ENCODE measurements around the gene CPAMD8. TPM values are rescaled to one million over a fixed set of nuclear protein-coding genes. Genes with fewer than 3 reads are reported as not detected.
"Not testable (repeated sequence)": the region's sequence is repeated elsewhere in the genome, so short reads cannot be mapped to it uniquely, and the experiment has no call there.

The CPAMD8 gene
- total RNA-seq, 2 donors from 2014 or later: 0.28 to 0.43 TPM

GRCh38 chr19:17031741-17032140, 5.1 kb upstream of the CPAMD8 start:
- Mint-ChIP-seq H3K4me1 (ENCODE audit: low read depth) (no peaks in the 10 kb centered on the region), H3K9me3 (no peaks in the 10 kb centered on the region), H3K27me3 (ENCODE audit: low read depth) (peaks cover 25% of the 10 kb centered on the region), H3K36me3 (ENCODE audit: insufficient read depth in 2 of 2) (no peaks in the 10 kb centered on the region), H3K27ac (no peak overlapping the region), H3K4me3 (no peak overlapping the region)
- DNase-seq (no peak), ATAC-seq (replicated peaks in 1 of 2) (no peak)

GRCh38 chr19:17027535-17027975, 945 bp upstream of the CPAMD8 start:
- Mint-ChIP-seq H3K27ac (no peak overlapping the region), H3K4me1 (ENCODE audit: low read depth) (no peaks in the 10 kb centered on the region), H3K36me3 (ENCODE audit: insufficient read depth in 2 of 2) (peaks cover 4 to 6% of the 10 kb centered on the region in 2 donors), H3K4me3 (peak overlapping the region; percentile 45 to 68), H3K9me3 (peaks cover 2 to 4% of the 10 kb centered on the region in 2 donors), H3K27me3 (ENCODE audit: low read depth) (peaks cover 45% of the 10 kb centered on the region)
- ATAC-seq (replicated peaks in 1 of 2): no peak
- no peak for DNase-seq

GRCh38 chr19:17025991-17026658, 485 bp downstream of the CPAMD8 start:
- Mint-ChIP-seq H3K27me3 (ENCODE audit: low read depth) (peaks cover 45% of the 10 kb centered on the region), H3K9me3 (peaks cover 4% of the 10 kb centered on the region in 2 donors), H3K36me3 (ENCODE audit: insufficient read depth in 2 of 2) (peaks cover 4 to 6% of the 10 kb centered on the region in 2 donors), H3K4me1 (ENCODE audit: low read depth) (no peaks in the 10 kb centered on the region), H3K27ac (no peak overlapping the region), H3K4me3 (peak overlapping the region; percentile 48 to 53)
- DNase-seq: no peak
- peak in 1 of 2 donors; percentile 9 for ATAC-seq (replicated peaks in 1 of 2)

GRCh38 chr19:17025361-17025760, 1.2 kb downstream of the CPAMD8 start:
- no peak overlapping the region for H3K27ac Mint-ChIP-seq
- H3K36me3 Mint-ChIP-seq (ENCODE audit: insufficient read depth in 2 of 2): peaks cover 4 to 6% of the 10 kb centered on the region in 2 donors
- peak overlapping the region in 1 of 2 donors; percentile 20 for H3K4me3 Mint-ChIP-seq
- no peaks in the 10 kb centered on the region for H3K4me1 Mint-ChIP-seq (ENCODE audit: low read depth)
- H3K9me3 Mint-ChIP-seq: peaks cover 4% of the 10 kb centered on the region in 2 donors
- peaks cover 45% of the 10 kb centered on the region for H3K27me3 Mint-ChIP-seq (ENCODE audit: low read depth)
- DNase-seq (no peak), ATAC-seq (replicated peaks in 1 of 2) (no peak)

GRCh38 chr19:17024941-17025340, 1.7 kb downstream of the CPAMD8 start:
- DNase-seq, H3K27ac Mint-ChIP-seq: not testable (repeated sequence)
- H3K4me3 Mint-ChIP-seq: peak overlapping the region in 1 of 2 donors; percentile 20

GRCh38 chr19:17023805-17024204, 2.8 kb downstream of the CPAMD8 start:
- Mint-ChIP-seq H3K9me3 (peaks cover 4% of the 10 kb centered on the region in 2 donors), H3K36me3 (ENCODE audit: insufficient read depth in 2 of 2) (peaks cover 4 to 6% of the 10 kb centered on the region in 2 donors), H3K4me3 (no peak overlapping the region), H3K4me1 (ENCODE audit: low read depth) (no peaks in the 10 kb centered on the region), H3K27me3 (ENCODE audit: low read depth) (peaks cover 38% of the 10 kb centered on the region), H3K27ac (no peak overlapping the region)
- no peak for DNase-seq
- no peak for ATAC-seq (replicated peaks in 1 of 2)

More at GRCh38 chr19:17024941-17025340, 1.7 kb downstream of the CPAMD8 start:
- not testable (repeated sequence) for ATAC-seq (replicated peaks in 1 of 2); H3K36me3 Mint-ChIP-seq (ENCODE audit: insufficient read depth in 2 of 2); H3K4me1 Mint-ChIP-seq (ENCODE audit: low read depth); H3K9me3 Mint-ChIP-seq
- peaks cover 45% of the 10 kb centered on the region for H3K27me3 Mint-ChIP-seq (ENCODE audit: low read depth)

GRCh38 chr19:17022738-17023137, 3.9 kb downstream of the CPAMD8 start:
- ATAC-seq (replicated peaks in 1 of 2) (no peak), DNase-seq (no peak)
- Mint-ChIP-seq H3K4me1 (ENCODE audit: low read depth) (no peaks in the 10 kb centered on the region), H3K27ac (no peak overlapping the region), H3K36me3 (ENCODE audit: insufficient read depth in 2 of 2) (peaks cover 4 to 6% of the 10 kb centered on the region in 2 donors), H3K9me3 (peaks cover 4% of the 10 kb centered on the region in 2 donors), H3K4me3 (no peak overlapping the region), H3K27me3 (ENCODE audit: low read depth) (peaks cover 27% of the 10 kb centered on the region)

GRCh38 chr19:17021793-17022590, 4.6 kb downstream of the CPAMD8 start:
- DNase-seq: no peak
- Mint-ChIP-seq H3K27ac (no peak overlapping the region), H3K36me3 (ENCODE audit: insufficient read depth in 2 of 2) (peaks cover 4 to 6% of the 10 kb centered on the region in 2 donors), H3K4me1 (ENCODE audit: low read depth) (no peaks in the 10 kb centered on the region), H3K9me3 (peaks cover 4% of the 10 kb centered on the region in 2 donors), H3K4me3 (no peak overlapping the region), H3K27me3 (ENCODE audit: low read depth) (peaks cover 21% of the 10 kb centered on the region)
- no peak for ATAC-seq (replicated peaks in 1 of 2)

- Mint-ChIP-seq H3K4me1 (ENCODE audit: low read depth) (no peaks in the 10 kb centered on the region), H3K4me3 (no peak overlapping the region), H3K27me3 (ENCODE audit: low read depth) (peaks cover 20% of the 10 kb centered on the region), H3K27ac (no peak overlapping the region), H3K36me3 (ENCODE audit: insufficient read depth in 2 of 2) (peaks cover 4 to 6% of the 10 kb centered on the region in 2 donors), H3K9me3 (peaks cover 4% of the 10 kb centered on the region in 2 donors)
- DNase-seq: no peak
- no peak for ATAC-seq (replicated peaks in 1 of 2)
These were observed 5.3 kb downstream of the CPAMD8 start for GRCh38 chr19:17021328-17021727.

GRCh38 chr19:17020823-17021222, 5.8 kb downstream of the CPAMD8 start:
- no peaks in the 10 kb centered on the region for H3K4me1 Mint-ChIP-seq (ENCODE audit: low read depth)
- H3K4me3 Mint-ChIP-seq: no peak overlapping the region
- peaks cover 4 to 6% of the 10 kb centered on the region in 2 donors for H3K36me3 Mint-ChIP-seq (ENCODE audit: insufficient read depth in 2 of 2)
- H3K27me3 Mint-ChIP-seq (ENCODE audit: low read depth): peaks cover 15% of the 10 kb centered on the region
- no peak overlapping the region for H3K27ac Mint-ChIP-seq
- ATAC-seq (replicated peaks in 1 of 2) (no peak), DNase-seq (no peak)
- H3K9me3 Mint-ChIP-seq: peaks cover 4% of the 10 kb centered on the region in 2 donors

GRCh38 chr19:17020385-17020784, 6.2 kb downstream of the CPAMD8 start:
- no peaks in the 10 kb centered on the region for H3K4me1 Mint-ChIP-seq (ENCODE audit: low read depth)
- H3K9me3 Mint-ChIP-seq: peaks cover 4% of the 10 kb centered on the region in 2 donors
- ATAC-seq (replicated peaks in 1 of 2) (no peak), DNase-seq (no peak)
- no peak overlapping the region for H3K4me3 Mint-ChIP-seq
- no peak overlapping the region for H3K27ac Mint-ChIP-seq
- peaks cover 4 to 6% of the 10 kb centered on the region in 2 donors for H3K36me3 Mint-ChIP-seq (ENCODE audit: insufficient read depth in 2 of 2)
- peaks cover 11% of the 10 kb centered on the region for H3K27me3 Mint-ChIP-seq (ENCODE audit: low read depth)

- H3K4me1 Mint-ChIP-seq (ENCODE audit: low read depth); H3K27ac Mint-ChIP-seq; DNase-seq; H3K4me3 Mint-ChIP-seq; H3K36me3 Mint-ChIP-seq (ENCODE audit: insufficient read depth in 2 of 2); ATAC-seq (replicated peaks in 1 of 2); H3K9me3 Mint-ChIP-seq; H3K27me3 Mint-ChIP-seq (ENCODE audit: low read depth): not testable (repeated sequence)
These were observed 12.3 kb downstream of the CPAMD8 start for GRCh38 chr19:17014212-17014861.

- H3K4me3 Mint-ChIP-seq: no peak overlapping the region
- no peaks in the 10 kb centered on the region for H3K36me3 Mint-ChIP-seq (ENCODE audit: insufficient read depth in 2 of 2)
- DNase-seq: no peak
- peaks cover 1 to 6% of the 10 kb centered on the region in 2 donors for H3K9me3 Mint-ChIP-seq
- no peak overlapping the region for H3K27ac Mint-ChIP-seq
- no peaks in the 10 kb centered on the region for H3K4me1 Mint-ChIP-seq (ENCODE audit: low read depth)
- no peaks in the 10 kb centered on the region for H3K27me3 Mint-ChIP-seq (ENCODE audit: low read depth)
- ATAC-seq (replicated peaks in 1 of 2): no peak
These were observed 15.1 kb downstream of the CPAMD8 start for GRCh38 chr19:17011485-17011884.
